ENCODE measurements around the gene TMPRSS2.

TMPRSS2 gene

DNA sequence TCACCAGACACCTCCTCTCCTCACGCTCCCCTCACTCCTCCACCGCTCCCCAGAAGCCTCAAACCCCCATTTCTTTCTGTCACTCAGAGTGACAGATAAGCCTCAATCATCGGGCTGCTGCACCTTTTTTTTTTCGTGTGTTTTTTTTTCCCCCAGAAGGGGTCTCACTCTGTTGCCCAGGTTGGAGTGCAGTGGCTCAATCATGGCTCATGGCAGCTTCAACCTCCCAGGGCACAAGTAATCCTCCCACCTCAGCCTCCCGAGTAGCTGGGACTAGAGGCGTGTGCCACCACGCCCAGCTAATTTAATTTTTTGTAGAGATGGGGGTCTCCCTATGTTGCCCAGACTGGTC lies 1.2 kb upstream of the TMPRSS2 start:
- DNase-seq = no peak

GRCh38 chr21:41508415-41509144 lies 622 bp upstream of the TMPRSS2 start:
- no peak for DNase-seq

- no peak for DNase-seq
These were observed 1.1 kb downstream of the TMPRSS2 start for GRCh38 chr21:41506611-41507520.

GRCh38 chr21:41506005-41506594 lies 1.9 kb downstream of the TMPRSS2 start:
- DNase-seq = no peak

- no peak for DNase-seq
These were observed 3.9 kb downstream of the TMPRSS2 start for GRCh38 chr21:41504030-41504429.

DNA sequence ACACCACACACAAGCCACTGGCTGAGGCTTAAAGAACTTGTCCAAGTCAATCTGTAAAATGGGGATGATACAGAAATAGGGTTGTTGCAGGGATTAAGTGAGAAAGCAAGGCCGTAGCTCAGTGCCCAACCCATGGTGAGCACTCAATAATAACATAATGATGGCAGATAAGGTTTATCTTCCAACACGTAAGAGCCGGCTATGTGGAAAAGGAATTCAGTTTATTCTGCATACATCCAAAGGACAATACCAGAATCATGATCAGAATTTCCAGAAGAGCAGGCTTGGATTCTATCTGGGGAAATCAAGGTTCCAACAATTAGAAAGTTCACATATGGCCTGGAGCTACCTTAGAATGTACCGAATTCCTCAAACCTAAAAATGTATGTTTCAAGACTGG lies 4.6 kb downstream of the TMPRSS2 start:
- no peak for DNase-seq

- DNase-seq = no peak
These were observed 6.0 kb downstream of the TMPRSS2 start for GRCh38 chr21:41501919-41502318.

GRCh38 chr21:41500931-41501381 lies 7.0 kb downstream of the TMPRSS2 start:
- DNase-seq = no peak

- no peak for DNase-seq
These were observed 7.6 kb downstream of the TMPRSS2 start for GRCh38 chr21:41500363-41500762.

DNA sequence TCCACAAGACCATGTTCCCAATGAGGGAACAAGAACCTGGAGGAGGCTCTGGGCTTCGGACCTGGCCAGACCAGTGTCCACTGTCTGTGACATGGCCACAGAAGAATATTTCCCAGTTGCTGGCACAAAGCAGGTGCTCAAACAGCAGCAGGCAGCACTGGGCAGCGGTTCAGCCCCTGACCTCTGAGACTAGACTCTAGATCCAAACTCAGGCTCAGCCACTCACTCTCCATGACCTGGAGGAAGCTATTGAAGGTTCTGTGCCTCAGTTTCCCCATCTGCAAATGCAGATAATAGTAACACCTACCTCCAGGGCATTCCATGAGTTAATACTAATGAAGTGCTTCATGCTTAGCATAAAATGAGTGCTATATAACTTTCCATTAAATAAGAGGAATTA lies 8.0 kb downstream of the TMPRSS2 start:
- DNase-seq = no peak

DNA sequence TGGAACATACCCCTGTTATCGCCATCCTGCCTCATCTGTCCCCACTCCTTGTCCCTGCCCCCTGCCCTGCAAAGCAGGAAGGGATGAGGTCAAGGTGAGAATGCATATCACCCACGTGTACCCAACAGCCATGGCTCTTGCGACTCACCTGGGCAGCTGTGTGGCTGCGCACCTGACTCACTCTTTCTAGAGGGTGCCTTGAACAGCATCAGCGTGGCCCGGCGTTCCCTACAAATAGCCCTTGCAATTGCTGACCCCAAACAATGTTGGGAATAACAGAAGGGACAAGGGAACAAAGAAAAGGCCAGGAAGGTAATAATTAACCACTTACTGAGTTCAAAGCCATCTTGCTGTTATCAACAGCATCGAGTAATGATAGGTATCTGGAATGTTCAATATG lies 10.2 kb downstream of the TMPRSS2 start:
- no peak for DNase-seq

- no peak for DNase-seq
These were observed 10.9 kb downstream of the TMPRSS2 start for GRCh38 chr21:41497008-41497407.

GRCh38 chr21:41494242-41494641 lies 13.7 kb downstream of the TMPRSS2 start:
- DNase-seq = no peak

GRCh38 chr21:41491412-41491811 lies 16.5 kb downstream of the TMPRSS2 start:
- DNase-seq = no peak

- no peak for DNase-seq
These were observed 17.6 kb downstream of the TMPRSS2 start for GRCh38 chr21:41490330-41490729.

DNA sequence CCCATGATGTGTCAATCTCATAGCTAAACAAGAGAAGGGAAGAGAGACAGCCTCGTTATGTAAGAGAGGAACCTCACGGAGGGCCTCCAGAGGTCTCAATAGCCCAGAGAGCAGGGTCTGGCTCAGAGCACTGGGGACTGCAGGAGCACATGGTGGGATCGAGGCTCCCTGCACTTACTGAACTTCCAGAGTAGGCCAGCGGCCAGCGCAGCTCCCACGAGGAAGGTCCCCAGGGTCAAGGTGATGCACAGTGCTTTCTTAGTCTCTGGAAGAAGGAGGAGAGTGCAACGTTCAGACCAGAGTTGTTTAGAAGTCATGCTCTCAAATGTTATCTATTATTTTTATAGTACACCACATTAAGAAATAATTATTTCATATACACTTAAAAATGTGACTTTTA lies 18.6 kb downstream of the TMPRSS2 start:
- DNase-seq = no peak

- no peak for DNase-seq
These were observed 19.9 kb downstream of the TMPRSS2 start for GRCh38 chr21:41488080-41488479.

DNA sequence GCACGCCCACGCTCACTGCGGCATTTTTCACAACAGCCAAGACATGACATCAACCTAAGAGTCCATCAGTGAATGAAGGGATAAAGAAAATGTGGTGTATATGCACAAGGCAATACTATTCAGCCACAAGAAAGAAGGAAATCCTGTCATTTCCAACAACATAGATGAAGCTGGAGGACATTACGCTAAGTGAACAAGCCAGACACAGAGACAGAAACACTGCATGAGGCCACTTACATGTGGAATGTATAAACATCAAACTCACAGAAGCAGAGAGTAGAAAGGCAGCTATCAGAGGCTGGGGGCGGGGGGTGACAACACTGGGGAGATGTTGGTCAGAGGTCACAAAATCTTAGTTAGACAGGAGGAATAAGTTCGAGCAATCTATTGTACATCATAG lies 20.9 kb downstream of the TMPRSS2 start:
- no peak for DNase-seq

GRCh38 chr21:41483973-41484372 lies 24.0 kb downstream of the TMPRSS2 start:
- no peak for DNase-seq

DNA sequence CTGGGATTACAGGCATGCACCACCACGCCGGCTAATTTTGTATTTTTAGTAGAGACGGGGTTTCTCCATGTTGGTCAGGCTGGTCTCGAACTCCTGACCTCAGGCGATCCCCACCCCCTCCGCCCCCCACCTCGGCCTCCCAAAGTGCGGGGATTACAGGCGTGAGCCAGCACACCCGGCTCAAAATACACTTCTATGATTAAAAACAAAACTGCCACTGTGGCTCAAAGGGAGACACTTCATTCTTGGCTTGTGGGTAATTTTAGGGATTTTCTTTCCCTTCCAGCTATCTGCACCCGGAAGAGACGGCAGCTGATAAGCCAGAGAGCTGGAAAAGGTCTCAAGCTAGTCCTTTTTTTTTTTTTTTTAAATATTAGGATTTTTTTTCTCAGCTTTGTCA lies 24.5 kb downstream of the TMPRSS2 start:
- DNase-seq = no peak

DNA sequence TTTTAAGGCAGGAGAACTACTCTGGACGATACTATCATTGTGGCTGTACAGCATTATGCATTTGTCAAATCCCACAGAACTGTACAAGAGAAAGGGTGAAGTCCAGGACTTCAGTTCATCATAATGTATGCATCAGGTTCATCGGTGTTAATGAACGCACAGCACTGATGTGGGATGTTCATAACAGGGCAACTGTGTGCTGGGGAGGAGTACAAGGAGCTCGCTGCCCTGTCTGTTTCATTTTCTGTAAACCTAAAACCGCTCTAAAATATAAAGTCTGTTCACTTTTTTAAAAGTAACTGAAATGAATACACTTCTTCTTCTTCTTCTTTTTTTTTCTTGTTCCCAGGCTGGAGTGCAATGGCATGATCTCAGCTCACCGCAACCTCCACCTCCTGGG lies 25.0 kb downstream of the TMPRSS2 start:
- DNase-seq = no peak

DNA sequence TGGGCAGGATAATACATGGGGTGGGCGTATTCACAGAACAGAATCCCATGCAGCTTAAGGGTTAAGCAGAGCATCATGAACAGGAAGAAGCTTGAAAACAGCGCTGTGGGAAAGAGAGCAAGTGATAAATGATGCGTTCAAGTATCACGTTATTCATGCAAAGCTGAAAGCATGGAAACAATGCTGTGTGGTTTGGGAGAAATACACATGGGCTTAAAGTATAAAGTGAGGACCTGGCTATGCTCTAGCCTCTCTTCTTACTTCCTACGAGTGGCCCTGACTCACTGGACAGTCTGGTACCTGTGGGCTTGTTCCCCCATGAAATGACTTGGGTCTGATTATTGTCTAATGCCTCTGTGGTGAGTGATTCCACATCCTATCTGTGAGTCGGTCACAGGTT lies 25.7 kb downstream of the TMPRSS2 start:
- peak; percentile 86 for DNase-seq

- peak; percentile 90 for DNase-seq
These were observed 26.8 kb downstream of the TMPRSS2 start for GRCh38 chr21:41481191-41481590.

All from fibroblast of upper back skin (primary cell).